ENCODE data around the gene COX19. TPM values are rescaled to one million over a fixed set of nuclear protein-coding genes. Genes with fewer than 3 reads are reported as not detected.

COX19 gene
- total and polyA plus RNA-seq, 2 donors (not counting 3 experiments of a cell fraction or from before 2014, with no cell fraction given) = 6.8 to 10.6 TPM

DNA sequence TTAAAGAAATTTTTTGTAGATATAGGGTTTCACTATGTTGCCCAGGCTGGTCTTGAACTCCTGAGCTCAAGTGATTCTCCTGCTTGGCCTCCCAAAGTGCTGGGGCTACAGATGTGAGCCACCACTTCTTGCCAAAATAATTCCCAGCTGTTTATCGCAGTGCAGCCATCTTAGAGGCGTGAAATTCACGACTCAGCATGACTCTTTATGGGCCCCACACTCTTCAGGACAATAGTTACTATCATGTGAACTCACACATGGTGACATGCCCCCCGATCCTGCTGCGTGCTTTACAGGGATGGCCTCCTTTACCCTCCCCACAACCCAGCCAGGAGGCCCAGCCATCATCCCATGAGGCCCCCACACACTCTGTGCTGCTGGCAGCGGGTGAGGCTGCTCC lies 4.6 kb downstream of the COX19 start:
- Histone ChIP-seq H3K4me1 (ENCODE audit: control insufficient read depth, extremely low read depth, insufficient read depth, low read length) (peaks cover 8% of the 10 kb centered on the region), H3K9me3 (replicated peaks; ENCODE audit: control insufficient read depth, insufficient read depth, low read length) (no peaks in the 10 kb centered on the region), H3K27me3 (ENCODE audit: control insufficient read depth in 2 of 2, insufficient read depth in 2 of 2, low read length in 2 of 2) (no peaks in the 10 kb centered on the region), H3K9ac (replicated peaks; ENCODE audit: extremely low read depth, insufficient read depth, low read length) (no peak overlapping the region), H3K79me2 (ENCODE audit: control insufficient read depth, insufficient read depth, low read length) (peaks cover 45% of the 10 kb centered on the region), H2AFZ (ENCODE audit: low read depth, low read length) (no peak overlapping the region), H3K4me2 (ENCODE audit: insufficient read depth, low read length) (no peak overlapping the region), H3K4me3 (replicated peaks in 1 of 3; ENCODE audit: insufficient read depth in 1 of 3, low read depth in 1 of 3, low read length in 3 of 3) (no peak overlapping the region), H3K9me1 (replicated peaks; ENCODE audit: control insufficient read depth, extremely low read depth, insufficient read depth, low read length) (no peaks in the 10 kb centered on the region), H4K20me1 (replicated peaks; ENCODE audit: control insufficient read depth, extremely low read depth, insufficient read depth, low read length) (no peaks in the 10 kb centered on the region), H3K27ac (ENCODE audit: insufficient read depth, low read depth, low read length) (no peak overlapping the region), H3K36me3 (ENCODE audit: control insufficient read depth in 2 of 2, extremely low read depth in 1 of 2, insufficient read depth in 2 of 2, low read length in 2 of 2) (peaks cover 19 to 24% of the 10 kb centered on the region in 2 experiments)
- BruUV-seq (replicated peaks) = no TSS peak
- FAIRE-seq (no peak), DNase-seq (ENCODE audit: low read depth, low spot score) (no peak)
- TF ChIP-seq POLR2A (IDR thresholded peaks at IDR 0.05; ENCODE audit: low read depth, low read length) (no peak), FOS (IDR thresholded peaks at IDR 0.05; ENCODE audit: borderline replicate concordance, insufficient read depth, low read length) (no peak), MYC (IDR thresholded peaks at IDR 0.05; ENCODE audit: low read depth, low read length) (no peak), JUN (IDR thresholded peaks at IDR 0.05; ENCODE audit: borderline replicate concordance, insufficient read depth, insufficient read length, low read depth) (no peak), EZH2 (IDR thresholded peaks at IDR 0.05; ENCODE audit: borderline replicate concordance, low read depth, low read length, severe bottlenecking) (no peak), GATA2 (IDR thresholded peaks at IDR 0.05; ENCODE audit: insufficient read depth, insufficient read length, low read depth, low read length) (no peak), POLR2AphosphoS5 (IDR thresholded peaks at IDR 0.05; ENCODE audit: insufficient read depth, low read depth, low read length) (no peak)
- TF ChIP-seq, protein P1, sequence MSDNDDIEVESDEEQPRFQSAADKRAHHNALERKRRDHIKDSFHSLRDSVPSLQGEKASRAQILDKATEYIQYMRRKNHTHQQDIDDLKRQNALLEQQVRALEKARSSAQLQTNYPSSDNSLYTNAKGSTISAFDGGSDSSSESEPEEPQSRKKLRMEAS (IDR thresholded peaks at IDR 0.05; ENCODE audit: insufficient read depth, insufficient read length) = no peak
- TF ChIP-seq, protein P2, sequence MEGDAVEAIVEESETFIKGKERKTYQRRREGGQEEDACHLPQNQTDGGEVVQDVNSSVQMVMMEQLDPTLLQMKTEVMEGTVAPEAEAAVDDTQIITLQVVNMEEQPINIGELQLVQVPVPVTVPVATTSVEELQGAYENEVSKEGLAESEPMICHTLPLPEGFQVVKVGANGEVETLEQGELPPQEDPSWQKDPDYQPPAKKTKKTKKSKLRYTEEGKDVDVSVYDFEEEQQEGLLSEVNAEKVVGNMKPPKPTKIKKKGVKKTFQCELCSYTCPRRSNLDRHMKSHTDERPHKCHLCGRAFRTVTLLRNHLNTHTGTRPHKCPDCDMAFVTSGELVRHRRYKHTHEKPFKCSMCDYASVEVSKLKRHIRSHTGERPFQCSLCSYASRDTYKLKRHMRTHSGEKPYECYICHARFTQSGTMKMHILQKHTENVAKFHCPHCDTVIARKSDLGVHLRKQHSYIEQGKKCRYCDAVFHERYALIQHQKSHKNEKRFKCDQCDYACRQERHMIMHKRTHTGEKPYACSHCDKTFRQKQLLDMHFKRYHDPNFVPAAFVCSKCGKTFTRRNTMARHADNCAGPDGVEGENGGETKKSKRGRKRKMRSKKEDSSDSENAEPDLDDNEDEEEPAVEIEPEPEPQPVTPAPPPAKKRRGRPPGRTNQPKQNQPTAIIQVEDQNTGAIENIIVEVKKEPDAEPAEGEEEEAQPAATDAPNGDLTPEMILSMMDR (IDR thresholded peaks at IDR 0.05; ENCODE audit: extremely low read depth in 1 of 2, insufficient read depth in 1 of 2, low read depth in 1 of 2, low read length in 2 of 2) = no peak
- dilution Hi-C loops (cut with MboI; ENCODE audit: extremely low pct_ligation_motif_present, low sequenced_read_pairs) = no loop called here
- POLR2A ChIA-PET = no interaction called here
- intact Hi-C loops (cut with micrococcal nuclease) = no loop called here
- CTCF ChIA-PET = interaction anchor here (0.7 kb wide), 1 partner anchor 117 kb away, joined by 3 read pairs; the partner anchor contains the start of gene GPER1
